GM18909 (cell line): ENCODE results near the gene LGALS14.

ENCODE experiments used
- ATAC-seq: cut with Tn5 transposase; IDR thresholded peaks from one replicate; pipeline ENCODE4 v1.9.1; 2021; ENCODE audit warnings: mild to moderate bottlenecking; ENCODE audit not compliant: unreplicated experiment, poor library complexity

The LGALS14 gene

GRCh38 chr19:39740395-39740794 lies 36.1 kb downstream of the LGALS14 start:
- ATAC-seq: no peak

- ATAC-seq: no peak
Observed at GRCh38 chr19:39745643-39746042, 41.4 kb downstream of the LGALS14 start.

DNA sequence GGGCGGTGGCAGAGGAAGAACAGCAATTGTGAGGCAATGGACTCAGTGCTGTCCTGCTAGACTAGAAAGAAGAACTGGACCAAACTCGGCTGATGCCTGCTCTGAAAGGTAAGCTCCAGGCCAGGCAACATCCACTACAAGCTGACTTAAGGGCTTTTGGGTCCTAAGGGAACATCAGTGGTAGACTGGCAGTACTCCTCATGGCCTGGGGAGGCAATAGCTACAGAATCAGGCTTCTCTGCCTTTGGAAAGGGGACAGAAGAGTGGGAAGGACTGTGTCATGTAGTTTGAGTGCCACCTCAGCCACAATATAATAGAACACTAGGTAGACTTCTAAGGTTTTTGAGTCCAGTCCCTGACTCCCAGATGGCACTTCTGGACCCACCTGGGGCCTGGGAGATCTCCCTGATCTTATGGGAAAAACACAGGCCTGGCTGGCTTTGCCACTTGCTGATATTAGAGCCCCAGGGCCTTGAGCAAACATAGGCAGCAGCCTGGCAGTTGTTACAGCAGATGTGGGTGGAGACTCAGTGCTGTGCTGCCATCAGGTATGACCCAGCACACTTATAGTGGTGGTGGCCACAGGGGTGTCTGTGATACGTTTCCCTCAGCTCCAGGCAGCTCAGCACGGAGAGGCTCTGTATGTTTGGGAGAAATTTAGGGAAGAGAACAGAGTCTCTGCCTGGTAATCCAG lies 42.7 kb downstream of the LGALS14 start:
- no peak for ATAC-seq

DNA sequence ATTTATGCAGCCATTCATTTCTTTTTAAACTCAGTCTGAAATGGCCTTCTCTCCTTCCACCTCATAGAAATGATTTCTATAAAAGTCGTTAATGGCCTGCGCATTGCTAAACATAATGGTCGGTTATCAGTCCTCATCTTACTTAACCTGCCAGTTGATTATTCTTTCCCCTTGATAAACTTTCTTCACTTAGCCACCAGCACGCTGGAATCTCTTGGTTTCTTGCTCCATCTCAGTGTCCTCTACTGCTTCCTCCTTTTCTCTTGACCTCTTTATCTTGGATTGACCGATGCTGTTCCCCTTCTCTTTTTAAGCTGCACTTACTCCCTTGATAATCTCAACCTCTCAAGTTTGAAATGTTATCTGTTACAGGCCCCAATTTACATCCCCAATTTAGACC lies 45.7 kb downstream of the LGALS14 start:
- ATAC-seq: no peak

DNA sequence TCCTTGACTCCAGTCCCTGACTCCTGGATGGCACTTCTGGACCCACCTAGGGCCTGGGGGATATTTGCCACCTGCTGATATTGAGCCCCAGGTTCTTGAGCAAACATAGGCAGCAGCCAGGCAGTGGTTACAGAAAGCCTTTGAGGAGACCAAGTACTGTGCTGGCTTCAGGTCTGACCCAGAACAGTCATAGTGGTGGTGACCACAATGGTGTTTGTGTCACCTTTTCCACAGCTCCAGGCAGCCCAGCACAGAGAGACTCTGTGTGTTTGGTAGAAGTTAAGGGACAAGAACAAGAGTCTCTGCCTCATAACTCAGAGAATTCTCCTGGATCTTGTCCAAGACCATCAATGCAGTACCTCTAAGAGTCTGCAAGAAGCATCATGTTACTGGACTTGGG lies 48.1 kb downstream of the LGALS14 start:
- ATAC-seq: no peak

GRCh38 chr19:39752795-39753194 lies 48.5 kb downstream of the LGALS14 start:
- no peak for ATAC-seq

GRCh38 chr19:39754544-39754943 lies 50.3 kb downstream of the LGALS14 start:
- no peak for ATAC-seq

- no peak for ATAC-seq
Observed at GRCh38 chr19:39754971-39755370, 50.7 kb downstream of the LGALS14 start.
